Upper lobe of left lung (tissue), 4 donors: Measurements from ENCODE around the gene TMEM119.

Experiments used
- CTCF ChIP-seq, 6 experiments: fragments of 450-650 bp in 4 of 6; fragments of 200-600 bp in 2 of 6; sonication (generic) in 2 of 6; IDR thresholded peaks; one replicate each; pipeline ENCODE4 v1.5.1; 2016 to 2019; ENCODE audit warnings: antibody characterized with exemption in 6 of 6
- POLR2A ChIP-seq, 4 donors: fragments of 450-650 bp; IDR thresholded peaks; one replicate each; pipeline ENCODE4 v1.5.1; 2016 to 2017; ENCODE audit warnings: antibody characterized with exemption in 4 of 4, mild to moderate bottlenecking in 2 of 4
- POLR2AphosphoS5 ChIP-seq, 2 donors: sonication (generic); formaldehyde crosslinking; IDR thresholded peaks; one replicate each; pipeline ENCODE4 v1.5.1; 2017; ENCODE audit warnings: antibody characterized with exemption in 2 of 2

GRCh38 chr12:108623577-108623976, 25.7 kb upstream of the TMEM119 start:
- no peak for TF ChIP-seq CTCF (IDR thresholded peaks at IDR 0.05)
- TF ChIP-seq POLR2A (IDR thresholded peaks at IDR 0.05) = no peak
- TF ChIP-seq POLR2AphosphoS5 (IDR thresholded peaks at IDR 0.05) = no peak
